Dendritic cell treated with granulocyte-macrophage colony-stimulating factor and Interleukin-4, amounts not matched to agents 40 ng/mL and 50 ng/mL, for 4 days (primary cell): Measurements from ENCODE around the gene PHLDA2.

ENCODE experiments used
- H3K27ac Mint-ChIP-seq: one replicate; pipeline ENCODE4 v1.8.0; 2022; ENCODE audit warnings: mild to moderate bottlenecking, mixed read lengths
- H3K27me3 Mint-ChIP-seq: one replicate; pipeline ENCODE4 v1.8.0; 2022; ENCODE audit warnings: mild to moderate bottlenecking, mixed read lengths
- H3K36me3 Mint-ChIP-seq: one replicate; pipeline ENCODE4 v1.8.0; 2022; ENCODE audit warnings: low read depth, mixed read lengths
- H3K4me1 Mint-ChIP-seq: one replicate; pipeline ENCODE4 v1.8.0; 2022; ENCODE audit warnings: low read depth, mixed read lengths
- H3K4me3 Mint-ChIP-seq: one replicate; pipeline ENCODE4 v1.8.0; 2022; ENCODE audit warnings: mild to moderate bottlenecking, moderate library complexity, mixed read lengths
- H3K9me3 Mint-ChIP-seq: one replicate; pipeline ENCODE4 v1.8.0; 2022; ENCODE audit warnings: mixed read lengths
- intact Hi-C: fragments of 100-400 bp; cut with micrococcal nuclease; formaldehyde crosslinking; loops from one replicate; pipeline ENCODE4 v1.15.0; 2022

Gene PHLDA2

DNA sequence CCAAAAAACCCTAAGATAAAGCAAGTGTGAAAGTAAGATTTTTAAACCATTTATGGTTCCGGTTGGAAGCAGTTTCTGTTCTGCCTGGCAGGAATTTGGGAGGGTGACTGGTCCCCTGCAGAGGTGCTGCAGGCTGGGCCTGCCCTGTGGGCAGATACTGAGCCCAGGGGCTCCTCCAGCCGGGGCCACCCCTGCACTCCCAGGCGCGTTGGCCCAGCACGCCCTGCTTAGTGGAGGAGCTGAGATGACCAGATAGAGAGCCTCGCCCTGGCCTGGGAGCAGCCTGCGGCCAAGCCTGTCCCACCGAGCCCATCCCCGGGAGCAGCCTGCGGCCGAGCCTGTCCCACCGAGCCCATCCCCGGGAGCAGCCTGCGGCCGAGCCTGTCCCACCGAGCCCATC lies 8.0 kb downstream of the PHLDA2 start:
- Mint-ChIP-seq H3K9me3 (no peaks in the 10 kb centered on the region), H3K4me1 (no peaks in the 10 kb centered on the region), H3K27ac (no peak overlapping the region), H3K4me3 (no peak overlapping the region), H3K27me3 (peaks cover 15% of the 10 kb centered on the region), H3K36me3 (peaks cover 9% of the 10 kb centered on the region)
- intact Hi-C loops: no loop called here

DNA sequence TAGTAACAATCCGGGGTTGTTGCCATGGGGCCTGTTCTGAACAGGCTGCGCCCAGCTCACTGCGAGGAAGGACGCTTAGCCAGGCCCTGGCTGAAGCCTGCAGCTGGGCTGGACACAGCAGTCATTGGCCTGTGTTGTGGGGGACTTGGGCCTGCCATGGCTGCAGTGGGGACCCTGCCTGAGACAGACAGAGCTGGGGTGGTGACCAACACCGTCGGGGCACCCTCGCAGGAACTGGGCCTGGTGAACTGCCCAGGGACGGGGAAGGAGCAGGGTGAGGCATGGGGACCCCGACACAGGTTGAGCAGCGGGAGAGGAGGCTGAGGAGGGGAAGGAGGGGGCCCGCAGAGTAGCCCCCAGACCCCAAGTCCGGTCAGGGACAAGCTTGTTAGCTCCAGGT lies 8.9 kb downstream of the PHLDA2 start:
- H3K9me3 Mint-ChIP-seq: no peaks in the 10 kb centered on the region
- peaks cover 15% of the 10 kb centered on the region for H3K27me3 Mint-ChIP-seq
- H3K27ac Mint-ChIP-seq: no peak overlapping the region
- H3K36me3 Mint-ChIP-seq: peaks cover 9% of the 10 kb centered on the region
- intact Hi-C loops: no loop called here
- H3K4me3 Mint-ChIP-seq: no peak overlapping the region
- no peaks in the 10 kb centered on the region for H3K4me1 Mint-ChIP-seq

DNA sequence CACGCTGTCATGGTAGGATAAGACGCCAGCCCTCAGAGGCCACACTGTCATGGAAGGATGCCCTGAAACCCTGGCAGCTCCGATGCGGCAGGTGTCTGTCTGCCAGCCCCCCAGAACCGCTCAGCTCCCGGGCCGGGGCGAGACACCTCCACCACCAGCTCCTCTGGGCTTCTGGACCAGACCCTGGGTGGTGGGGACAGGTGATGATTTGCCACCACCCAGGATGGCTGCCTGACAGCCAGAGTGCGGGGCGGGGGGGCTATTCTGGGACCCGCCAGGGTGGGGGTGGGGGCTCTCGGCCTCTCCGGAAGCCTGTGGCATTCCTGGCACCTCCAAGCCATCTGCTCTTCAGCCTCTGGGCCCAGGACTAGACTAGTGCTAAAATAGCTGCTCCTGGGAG lies 9.4 kb downstream of the PHLDA2 start:
- intact Hi-C loops: no loop called here
- no peaks in the 10 kb centered on the region for H3K9me3 Mint-ChIP-seq
- H3K4me3 Mint-ChIP-seq: no peak overlapping the region
- H3K27me3 Mint-ChIP-seq: peaks cover 19% of the 10 kb centered on the region
- no peaks in the 10 kb centered on the region for H3K4me1 Mint-ChIP-seq
- peaks cover 9% of the 10 kb centered on the region for H3K36me3 Mint-ChIP-seq
- no peak overlapping the region for H3K27ac Mint-ChIP-seq

DNA sequence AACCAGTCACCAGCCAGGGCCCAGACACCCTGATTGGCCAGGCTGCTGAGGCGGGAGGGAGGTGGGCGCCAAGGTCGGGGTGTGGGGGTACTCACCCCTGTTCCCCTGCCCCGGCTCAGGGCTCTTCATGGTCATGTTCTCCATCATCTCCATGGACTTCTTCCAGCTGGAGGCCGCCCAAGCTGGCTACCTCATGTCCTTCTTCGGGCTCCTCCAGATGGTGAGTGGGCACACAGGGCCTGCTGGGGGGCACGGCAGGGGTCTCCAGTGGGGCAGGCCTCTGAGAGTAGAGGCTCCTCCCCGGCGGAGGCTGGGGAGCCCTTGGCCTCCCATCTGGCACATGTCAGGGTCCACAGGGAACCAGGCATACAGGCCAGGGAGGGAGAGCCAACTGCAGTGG lies 10.0 kb downstream of the PHLDA2 start:
- no peak overlapping the region for H3K4me3 Mint-ChIP-seq
- H3K27ac Mint-ChIP-seq: no peak overlapping the region
- H3K4me1 Mint-ChIP-seq: no peaks in the 10 kb centered on the region
- H3K27me3 Mint-ChIP-seq: peaks cover 22% of the 10 kb centered on the region
- no peaks in the 10 kb centered on the region for H3K9me3 Mint-ChIP-seq
- intact Hi-C loops: no loop called here
- H3K36me3 Mint-ChIP-seq: peaks cover 9% of the 10 kb centered on the region

DNA sequence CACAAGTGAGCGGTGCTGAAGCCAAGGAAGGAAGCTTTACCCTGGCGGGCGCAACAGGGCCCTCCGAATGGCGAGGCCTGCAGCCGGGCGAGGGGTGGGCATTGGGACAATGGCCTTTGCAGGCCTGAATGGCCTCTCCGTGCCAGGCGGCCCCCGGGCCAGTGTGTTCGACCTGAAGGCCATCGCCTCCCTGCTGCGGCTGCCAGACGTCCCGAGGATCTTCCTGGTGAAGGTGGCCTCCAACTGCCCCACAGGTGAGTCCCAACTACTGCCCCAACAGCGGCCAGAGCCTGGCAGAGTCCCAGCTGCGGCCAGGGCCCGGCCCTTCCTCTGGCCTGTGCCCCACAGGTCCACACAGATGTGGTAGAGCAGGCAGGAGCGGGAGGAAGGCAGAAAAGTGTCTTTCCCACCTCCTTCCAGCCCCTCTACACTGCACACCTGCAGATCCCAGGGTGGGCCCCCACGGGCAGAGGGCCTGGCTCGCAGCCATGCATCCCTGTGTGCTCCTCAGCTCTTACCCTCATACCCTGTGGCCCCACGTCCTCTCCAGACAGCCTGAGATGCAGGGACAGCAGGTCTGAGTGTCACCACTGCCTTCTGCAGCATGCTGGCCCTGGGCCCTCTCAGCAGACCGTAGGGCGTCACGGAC lies 11.3 kb downstream of the PHLDA2 start:
- Mint-ChIP-seq H3K4me3 (no peak overlapping the region), H3K27ac (no peak overlapping the region), H3K9me3 (no peaks in the 10 kb centered on the region), H3K4me1 (no peaks in the 10 kb centered on the region), H3K36me3 (peaks cover 9% of the 10 kb centered on the region), H3K27me3 (peaks cover 30% of the 10 kb centered on the region)
- intact Hi-C loops: no loop called here

DNA sequence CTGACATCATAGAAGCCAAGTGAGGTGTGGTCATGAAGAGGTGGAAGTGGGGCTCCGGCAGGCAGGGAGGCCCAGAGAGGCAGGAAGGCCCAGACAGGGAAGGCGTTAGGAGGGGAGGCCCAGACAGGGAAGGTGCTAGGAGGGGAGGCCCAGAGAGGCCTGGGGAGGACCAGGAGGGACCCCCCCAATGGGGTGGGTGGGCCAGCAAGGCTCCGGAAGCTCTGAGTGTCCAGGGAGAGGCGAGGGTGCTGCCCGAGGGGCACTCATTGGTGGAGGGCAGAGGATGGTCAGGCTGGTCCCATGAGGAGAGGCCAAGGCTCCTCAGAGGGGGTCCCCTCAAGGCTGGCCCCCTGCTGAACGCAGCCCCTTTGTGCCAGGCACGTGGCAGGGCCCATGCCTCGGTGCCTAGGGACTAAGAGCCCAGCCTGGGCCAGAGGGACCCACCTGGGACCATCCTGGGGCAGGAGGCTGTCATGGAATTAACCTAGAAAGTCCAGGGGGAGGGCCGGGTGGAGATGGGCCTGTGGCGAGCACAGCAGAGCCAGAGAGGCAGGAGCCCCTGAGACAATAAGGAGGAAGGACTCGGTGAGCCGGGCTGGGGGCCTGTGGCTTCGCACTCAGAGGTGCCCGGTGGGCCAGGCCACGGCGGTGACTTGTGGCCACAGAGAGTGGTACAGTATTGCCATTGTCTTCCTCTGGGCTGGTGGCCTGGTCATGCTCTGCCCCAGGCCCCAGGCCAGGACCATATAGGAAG lies 12.2 kb downstream of the PHLDA2 start:
- Mint-ChIP-seq H3K27ac (no peak overlapping the region), H3K27me3 (peaks cover 33% of the 10 kb centered on the region), H3K4me1 (no peaks in the 10 kb centered on the region), H3K36me3 (peaks cover 3% of the 10 kb centered on the region), H3K4me3 (no peak overlapping the region), H3K9me3 (no peaks in the 10 kb centered on the region)
- intact Hi-C loops: no loop called here

DNA sequence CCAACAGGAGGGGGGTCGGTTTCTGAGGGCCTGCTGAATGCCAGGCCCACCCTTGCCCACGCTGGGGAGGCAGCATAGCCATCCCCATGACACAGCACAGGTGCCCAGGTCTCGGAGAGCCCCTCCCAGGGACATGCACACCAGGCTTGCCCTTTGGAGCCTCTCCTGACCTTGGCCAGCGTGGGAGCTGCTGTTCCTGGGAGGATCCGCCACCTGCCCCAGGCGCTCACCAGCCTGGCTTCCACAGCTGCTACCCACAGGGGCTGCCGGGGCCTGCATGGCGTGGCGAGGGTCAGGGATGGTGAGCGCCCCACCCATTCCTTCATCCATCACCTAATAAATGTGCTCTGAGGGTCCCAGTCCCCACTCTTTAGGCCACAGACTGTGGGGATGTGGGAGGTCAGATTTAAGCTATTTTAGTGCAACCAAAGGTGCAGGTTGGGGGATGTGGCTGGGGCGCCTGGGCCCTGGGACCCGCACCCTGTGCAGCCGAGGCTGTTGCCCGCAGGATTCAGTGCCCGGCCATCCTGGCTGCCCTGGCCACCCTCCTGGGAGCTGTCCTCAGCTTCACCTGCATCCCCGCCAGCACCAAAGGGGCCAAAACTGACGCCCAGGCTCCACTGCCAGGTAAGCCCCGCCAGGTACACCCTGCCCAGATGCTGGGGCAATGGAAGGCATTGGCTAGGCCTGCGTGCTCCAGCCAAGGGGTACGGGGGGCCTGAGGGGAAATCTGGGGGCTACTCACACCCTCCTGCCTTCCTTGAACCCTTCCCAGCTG lies 12.9 kb downstream of the PHLDA2 start:
- H3K4me3 Mint-ChIP-seq: no peak overlapping the region
- H3K27ac Mint-ChIP-seq: no peak overlapping the region
- intact Hi-C loops: no loop called here
- H3K36me3 Mint-ChIP-seq: no peaks in the 10 kb centered on the region
- H3K27me3 Mint-ChIP-seq: peaks cover 38% of the 10 kb centered on the region
- peaks cover 6% of the 10 kb centered on the region for H3K4me1 Mint-ChIP-seq
- no peaks in the 10 kb centered on the region for H3K9me3 Mint-ChIP-seq

DNA sequence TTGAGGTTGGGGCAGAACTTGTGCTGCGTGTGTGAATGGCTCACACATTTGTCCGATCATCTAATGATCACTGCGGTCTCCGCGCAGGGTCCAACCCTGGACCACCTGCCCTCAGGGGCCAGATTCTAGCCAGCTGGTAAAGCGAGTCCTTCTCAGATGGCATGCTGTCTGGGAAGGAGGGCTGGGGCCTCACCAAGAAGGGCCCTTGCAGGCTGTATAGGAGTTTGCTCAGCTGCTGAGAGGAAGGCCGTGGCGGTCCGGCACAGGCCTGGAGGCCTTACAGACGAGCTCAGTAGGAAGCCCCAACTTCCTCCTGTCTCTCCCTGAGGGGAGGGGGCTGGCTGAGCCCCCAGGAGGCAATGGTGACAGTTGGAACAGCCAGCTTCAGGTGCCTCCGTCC lies 13.7 kb downstream of the PHLDA2 start:
- no peak overlapping the region for H3K27ac Mint-ChIP-seq
- peaks cover 45% of the 10 kb centered on the region for H3K27me3 Mint-ChIP-seq

DNA sequence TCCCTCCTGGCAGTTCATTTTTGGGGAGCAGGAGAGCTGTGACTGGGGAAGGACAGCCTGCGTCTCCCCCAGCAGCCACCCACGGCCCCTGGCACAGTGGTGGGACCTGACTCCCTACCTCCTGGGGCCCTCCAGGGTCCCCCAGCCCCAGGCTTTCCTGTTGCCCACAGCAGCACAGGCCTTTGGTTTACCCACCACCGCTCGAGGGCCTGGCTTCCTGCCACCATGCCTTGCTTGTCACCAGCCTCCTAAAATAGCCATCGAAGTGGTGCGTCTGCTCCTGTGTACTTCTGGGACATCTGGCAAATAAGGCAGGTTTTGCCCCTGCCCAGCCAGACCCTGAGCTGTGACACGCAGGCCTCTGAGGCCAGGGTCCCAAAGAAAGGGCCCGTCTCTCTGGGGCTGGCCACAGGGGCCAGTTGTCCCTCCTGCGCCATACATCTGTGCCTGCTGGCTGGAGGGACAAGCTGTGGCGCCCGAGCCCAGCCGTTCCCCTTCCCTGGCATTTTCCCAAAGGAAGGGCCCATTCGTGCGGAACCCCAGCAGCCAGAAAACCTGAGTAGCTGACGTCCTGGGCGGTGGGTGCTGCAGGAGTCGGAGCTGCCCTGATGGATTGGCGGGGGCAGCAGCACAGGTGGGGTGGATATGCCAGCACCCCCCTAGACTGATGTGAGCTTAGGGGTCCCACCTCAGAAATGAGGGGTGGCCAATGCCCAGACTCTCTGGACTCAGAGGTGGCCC lies 14.6 kb downstream of the PHLDA2 start:
- peaks cover 6% of the 10 kb centered on the region for H3K4me1 Mint-ChIP-seq
- H3K27ac Mint-ChIP-seq: no peak overlapping the region
- H3K36me3 Mint-ChIP-seq: peaks cover 16% of the 10 kb centered on the region
- intact Hi-C loops: no loop called here
- no peak overlapping the region for H3K4me3 Mint-ChIP-seq
- H3K9me3 Mint-ChIP-seq: no peaks in the 10 kb centered on the region
- peaks cover 46% of the 10 kb centered on the region for H3K27me3 Mint-ChIP-seq

More for the DNA sequence above, 13.7 kb downstream of the PHLDA2 start:
- no peak overlapping the region for H3K4me3 Mint-ChIP-seq
- no peaks in the 10 kb centered on the region for H3K9me3 Mint-ChIP-seq
- peaks cover 8% of the 10 kb centered on the region for H3K36me3 Mint-ChIP-seq
- peaks cover 6% of the 10 kb centered on the region for H3K4me1 Mint-ChIP-seq
- intact Hi-C loops: no loop called here

DNA sequence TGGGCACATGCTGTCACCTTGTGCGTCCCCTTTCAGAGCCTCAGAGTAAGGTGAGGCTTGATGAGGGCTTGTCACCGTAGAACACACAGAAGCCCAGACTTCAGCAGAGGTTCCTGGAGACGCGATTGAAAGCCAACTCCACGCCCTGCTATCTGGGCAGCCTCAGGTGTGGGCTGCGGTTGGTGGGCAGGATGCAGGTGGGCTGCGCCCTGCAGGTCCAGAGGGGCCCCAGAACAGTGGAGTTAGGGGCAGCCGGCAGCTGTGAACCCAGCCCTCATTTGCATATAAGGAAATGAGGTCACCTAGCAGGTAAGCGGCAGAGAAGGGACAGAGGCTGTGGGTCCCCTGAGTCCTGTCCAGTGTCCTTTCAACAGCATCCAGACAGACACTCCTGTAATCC lies 15.4 kb downstream of the PHLDA2 start:
- no peak overlapping the region for H3K4me3 Mint-ChIP-seq
- peaks cover 6% of the 10 kb centered on the region for H3K4me1 Mint-ChIP-seq
- H3K36me3 Mint-ChIP-seq: peaks cover 17% of the 10 kb centered on the region
- intact Hi-C loops: no loop called here
- no peaks in the 10 kb centered on the region for H3K9me3 Mint-ChIP-seq
- H3K27ac Mint-ChIP-seq: no peak overlapping the region
- H3K27me3 Mint-ChIP-seq: peaks cover 44% of the 10 kb centered on the region

DNA sequence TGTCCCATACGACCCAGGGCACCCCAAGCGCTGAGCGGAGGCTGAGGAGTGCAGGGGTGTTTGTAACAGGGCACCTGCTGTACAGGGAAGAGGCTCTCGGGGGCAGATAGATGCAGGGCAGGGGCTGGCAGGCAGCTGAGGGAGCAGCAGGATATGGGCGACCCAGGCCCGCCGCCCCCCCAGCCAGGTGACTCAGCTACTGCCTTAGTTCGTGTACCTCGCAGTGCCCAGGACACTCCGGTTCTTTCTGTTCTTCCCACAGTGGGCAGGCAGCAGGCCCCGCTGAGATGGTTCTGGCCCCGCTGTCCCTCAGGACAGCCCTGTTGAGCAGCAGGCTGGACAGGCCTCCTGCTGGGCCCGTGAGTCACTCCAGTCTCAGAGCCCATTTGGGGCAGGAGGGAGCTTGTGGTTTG lies 16.2 kb downstream of the PHLDA2 start:
- intact Hi-C loops: no loop called here
- no peak overlapping the region for H3K27ac Mint-ChIP-seq
- H3K4me1 Mint-ChIP-seq: peaks cover 6% of the 10 kb centered on the region

DNA sequence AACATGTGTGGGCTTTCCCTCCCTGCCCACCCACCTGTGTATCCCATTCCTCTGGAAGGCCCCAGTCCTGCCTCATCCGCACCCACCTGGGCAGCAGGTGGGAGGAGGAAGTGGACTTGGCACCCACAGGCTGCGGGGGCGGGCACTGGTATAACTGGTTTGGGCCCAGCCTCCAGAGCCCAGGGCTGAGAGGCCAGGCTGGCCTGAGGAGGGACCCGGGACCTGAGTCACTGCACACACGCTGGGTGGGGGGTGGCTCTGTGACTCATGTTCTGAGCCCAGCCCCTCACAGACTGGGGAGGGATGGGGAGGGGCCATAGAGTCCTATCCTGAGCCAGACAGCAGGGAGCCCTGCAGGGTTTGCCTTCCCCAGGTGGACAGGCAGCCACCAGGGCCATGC lies 16.7 kb downstream of the PHLDA2 start:
- Mint-ChIP-seq H3K4me1 (peaks cover 6% of the 10 kb centered on the region), H3K36me3 (peaks cover 28% of the 10 kb centered on the region), H3K4me3 (no peak overlapping the region), H3K9me3 (no peaks in the 10 kb centered on the region), H3K27me3 (peaks cover 50% of the 10 kb centered on the region), H3K27ac (no peak overlapping the region)
- intact Hi-C loops: no loop called here

More for the DNA sequence above, 16.2 kb downstream of the PHLDA2 start:
- H3K4me3 Mint-ChIP-seq: no peak overlapping the region
- no peaks in the 10 kb centered on the region for H3K9me3 Mint-ChIP-seq
- H3K27me3 Mint-ChIP-seq: peaks cover 51% of the 10 kb centered on the region
- H3K36me3 Mint-ChIP-seq: peaks cover 23% of the 10 kb centered on the region

DNA sequence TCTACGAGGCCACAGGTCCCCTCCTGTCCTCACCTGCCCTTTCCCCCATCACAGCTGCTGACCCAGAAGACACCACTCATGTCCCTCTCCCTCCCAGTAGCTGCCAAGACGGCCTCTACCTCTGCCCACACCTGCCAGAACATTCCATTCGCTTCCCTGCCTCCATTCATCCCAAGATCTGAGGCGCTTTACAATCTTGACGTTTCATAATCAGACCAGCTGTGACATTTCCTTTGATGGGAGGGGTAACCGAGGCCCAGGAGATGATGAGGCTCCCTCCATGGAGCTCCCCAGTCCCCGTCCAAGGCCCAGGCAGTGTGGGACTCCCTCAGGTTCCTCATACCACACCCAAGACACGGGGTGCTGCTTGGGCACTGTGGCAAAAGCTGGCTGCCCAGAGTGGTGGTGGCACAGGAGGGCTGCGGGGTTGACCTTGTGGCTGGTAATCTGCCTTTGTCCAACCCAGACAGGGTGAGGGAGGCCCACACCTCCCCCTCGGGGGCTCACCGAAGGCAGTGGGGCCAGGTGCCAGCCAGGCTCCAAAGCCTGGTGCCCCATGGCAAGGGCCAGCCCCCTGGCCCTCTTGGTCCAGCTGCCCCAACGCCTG lies 17.3 kb downstream of the PHLDA2 start:
- peaks cover 6% of the 10 kb centered on the region for H3K4me1 Mint-ChIP-seq
- no peaks in the 10 kb centered on the region for H3K9me3 Mint-ChIP-seq
- no peak overlapping the region for H3K4me3 Mint-ChIP-seq
- intact Hi-C loops: no loop called here
- no peak overlapping the region for H3K27ac Mint-ChIP-seq
- peaks cover 51% of the 10 kb centered on the region for H3K27me3 Mint-ChIP-seq
- peaks cover 34% of the 10 kb centered on the region for H3K36me3 Mint-ChIP-seq
